Measurements from ENCODE around the gene C5orf63.

C5orf63 gene

GRCh38 chr5:127092690-127093089, 19.4 kb upstream of the C5orf63 start:
- Histone ChIP-seq H3K9ac (ENCODE audit: low read length in 2 of 2) (no peak overlapping the region), H3K4me1 (ENCODE audit: control insufficient read depth, insufficient read depth, low read length) (no peaks in the 10 kb centered on the region), H3K4me3 (ENCODE audit: low read length in 2 of 2) (no peak overlapping the region), H3K9me3 (ENCODE audit: control insufficient read depth in 2 of 2, low read length in 2 of 2) (no peaks in the 10 kb centered on the region), H3K36me3 (ENCODE audit: control insufficient read depth in 2 of 2, insufficient read depth in 2 of 2, low read length in 2 of 2) (no peaks in the 10 kb centered on the region), H3K27me3 (ENCODE audit: control insufficient read depth in 1 of 2, insufficient read depth in 2 of 2, low read length in 2 of 2) (no peaks in the 10 kb centered on the region), H3K27ac (ENCODE audit: low read length) (no peak overlapping the region)

GRCh38 chr5:127089191-127089590, 15.9 kb upstream of the C5orf63 start:
- Histone ChIP-seq H3K4me1 (ENCODE audit: control insufficient read depth, insufficient read depth, low read length) (no peaks in the 10 kb centered on the region), H3K4me3 (ENCODE audit: low read length in 2 of 2) (no peak overlapping the region), H3K9me3 (ENCODE audit: control insufficient read depth in 2 of 2, low read length in 2 of 2) (no peaks in the 10 kb centered on the region), H3K9ac (ENCODE audit: low read length in 2 of 2) (no peak overlapping the region), H3K36me3 (ENCODE audit: control insufficient read depth in 2 of 2, insufficient read depth in 2 of 2, low read length in 2 of 2) (no peaks in the 10 kb centered on the region), H3K27ac (ENCODE audit: low read length) (no peak overlapping the region), H3K27me3 (ENCODE audit: control insufficient read depth in 1 of 2, insufficient read depth in 2 of 2, low read length in 2 of 2) (no peaks in the 10 kb centered on the region)

GRCh38 chr5:127088251-127088650, 14.9 kb upstream of the C5orf63 start:
- Histone ChIP-seq H3K4me1 (ENCODE audit: control insufficient read depth, insufficient read depth, low read length) (no peaks in the 10 kb centered on the region), H3K9me3 (ENCODE audit: control insufficient read depth in 2 of 2, low read length in 2 of 2) (no peaks in the 10 kb centered on the region), H3K4me3 (ENCODE audit: low read length in 2 of 2) (no peak overlapping the region), H3K36me3 (ENCODE audit: control insufficient read depth in 2 of 2, insufficient read depth in 2 of 2, low read length in 2 of 2) (no peaks in the 10 kb centered on the region), H3K27me3 (ENCODE audit: control insufficient read depth in 1 of 2, insufficient read depth in 2 of 2, low read length in 2 of 2) (no peaks in the 10 kb centered on the region), H3K9ac (ENCODE audit: low read length in 2 of 2) (no peak overlapping the region), H3K27ac (ENCODE audit: low read length) (no peak overlapping the region)

DNA sequence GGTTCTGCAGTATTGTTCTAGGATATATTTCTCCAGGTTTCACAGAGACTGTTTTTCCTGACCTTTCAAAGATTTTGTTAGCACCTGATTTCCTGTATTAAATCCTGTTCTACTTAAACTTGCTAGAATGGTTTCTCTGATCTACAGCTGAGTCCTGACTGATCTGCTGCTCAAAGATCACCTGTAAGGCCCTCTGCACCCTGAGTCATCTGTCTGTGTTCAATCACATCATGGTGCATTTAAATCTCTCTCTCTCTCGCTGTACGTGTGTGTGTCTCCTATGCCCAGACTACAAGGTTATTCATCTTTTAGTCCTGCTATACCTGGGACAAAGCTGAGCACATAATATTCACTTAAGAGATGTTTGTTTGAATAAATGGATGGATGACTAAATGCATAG, 13.3 kb upstream of the C5orf63 start:
- no peaks in the 10 kb centered on the region for H3K4me1 ChIP-seq (ENCODE audit: control insufficient read depth, insufficient read depth, low read length)
- H3K36me3 ChIP-seq (ENCODE audit: control insufficient read depth in 2 of 2, insufficient read depth in 2 of 2, low read length in 2 of 2), result no peaks in the 10 kb centered on the region
- H3K9me3 ChIP-seq (ENCODE audit: control insufficient read depth in 2 of 2, low read length in 2 of 2), result no peaks in the 10 kb centered on the region
- no peaks in the 10 kb centered on the region for H3K27me3 ChIP-seq (ENCODE audit: control insufficient read depth in 1 of 2, insufficient read depth in 2 of 2, low read length in 2 of 2)
- H3K9ac ChIP-seq (ENCODE audit: low read length in 2 of 2), result no peak overlapping the region
- no peak overlapping the region for H3K4me3 ChIP-seq (ENCODE audit: low read length in 2 of 2)
- no peak overlapping the region for H3K27ac ChIP-seq (ENCODE audit: low read length)

DNA sequence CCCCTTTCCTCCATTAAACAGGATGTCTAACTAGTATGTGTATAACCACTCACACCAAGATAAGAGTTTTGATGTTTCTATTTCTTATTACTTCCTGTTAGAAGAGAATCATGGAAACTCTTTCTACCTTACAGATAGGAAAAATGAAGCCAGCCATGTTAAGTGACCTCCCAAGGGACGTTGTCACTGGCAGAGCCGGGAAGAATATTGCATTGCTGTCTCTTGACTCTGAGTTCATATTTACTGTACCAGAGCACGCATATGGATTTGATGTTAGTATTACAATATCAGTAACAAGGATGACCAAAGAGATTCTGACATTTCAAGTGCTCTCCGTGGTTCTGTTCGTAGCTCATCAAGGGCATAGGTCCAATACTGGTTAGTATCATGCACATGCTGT, 12.5 kb upstream of the C5orf63 start:
- Histone ChIP-seq H3K4me3 (ENCODE audit: low read length in 2 of 2) (no peak overlapping the region), H3K27ac (ENCODE audit: low read length) (no peak overlapping the region), H3K9me3 (ENCODE audit: control insufficient read depth in 2 of 2, low read length in 2 of 2) (no peaks in the 10 kb centered on the region), H3K27me3 (ENCODE audit: control insufficient read depth in 1 of 2, insufficient read depth in 2 of 2, low read length in 2 of 2) (no peaks in the 10 kb centered on the region), H3K36me3 (ENCODE audit: control insufficient read depth in 2 of 2, insufficient read depth in 2 of 2, low read length in 2 of 2) (no peaks in the 10 kb centered on the region), H3K9ac (ENCODE audit: low read length in 2 of 2) (no peak overlapping the region), H3K4me1 (ENCODE audit: control insufficient read depth, insufficient read depth, low read length) (no peaks in the 10 kb centered on the region)

GRCh38 chr5:127085371-127085770, 12.1 kb upstream of the C5orf63 start:
- H3K4me3 ChIP-seq (ENCODE audit: low read length in 2 of 2), result no peak overlapping the region
- H3K27me3 ChIP-seq (ENCODE audit: control insufficient read depth in 1 of 2, insufficient read depth in 2 of 2, low read length in 2 of 2), result no peaks in the 10 kb centered on the region
- H3K27ac ChIP-seq (ENCODE audit: low read length), result no peak overlapping the region
- no peaks in the 10 kb centered on the region for H3K9me3 ChIP-seq (ENCODE audit: control insufficient read depth in 2 of 2, low read length in 2 of 2)
- no peaks in the 10 kb centered on the region for H3K36me3 ChIP-seq (ENCODE audit: control insufficient read depth in 2 of 2, insufficient read depth in 2 of 2, low read length in 2 of 2)
- no peak overlapping the region for H3K9ac ChIP-seq (ENCODE audit: low read length in 2 of 2)
- H3K4me1 ChIP-seq (ENCODE audit: control insufficient read depth, insufficient read depth, low read length), result no peaks in the 10 kb centered on the region

DNA sequence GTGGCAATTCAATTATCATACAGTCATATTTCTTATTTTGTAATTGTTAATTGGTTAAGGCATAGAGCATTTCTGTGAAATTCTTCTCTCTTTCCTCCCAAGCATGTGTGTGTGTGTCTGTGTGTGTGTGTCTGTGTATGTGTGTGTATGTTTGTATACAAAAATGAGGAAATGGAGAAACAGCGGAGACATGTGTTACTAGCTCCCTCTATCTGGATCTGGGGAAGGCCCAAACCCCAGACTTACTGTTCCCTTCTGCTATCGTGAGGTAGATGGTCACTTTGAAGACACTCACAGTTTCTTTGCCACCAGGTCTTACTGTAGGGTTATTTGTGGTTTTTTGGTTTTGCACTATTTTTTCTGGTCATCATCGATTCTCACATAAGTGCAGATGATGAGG, 11.4 kb upstream of the C5orf63 start:
- Histone ChIP-seq H3K27ac (ENCODE audit: low read length) (no peak overlapping the region), H3K36me3 (ENCODE audit: control insufficient read depth in 2 of 2, insufficient read depth in 2 of 2, low read length in 2 of 2) (no peaks in the 10 kb centered on the region), H3K9me3 (ENCODE audit: control insufficient read depth in 2 of 2, low read length in 2 of 2) (no peaks in the 10 kb centered on the region), H3K27me3 (ENCODE audit: control insufficient read depth in 1 of 2, insufficient read depth in 2 of 2, low read length in 2 of 2) (no peaks in the 10 kb centered on the region), H3K4me3 (ENCODE audit: low read length in 2 of 2) (no peak overlapping the region), H3K4me1 (ENCODE audit: control insufficient read depth, insufficient read depth, low read length) (no peaks in the 10 kb centered on the region), H3K9ac (ENCODE audit: low read length in 2 of 2) (no peak overlapping the region)

DNA sequence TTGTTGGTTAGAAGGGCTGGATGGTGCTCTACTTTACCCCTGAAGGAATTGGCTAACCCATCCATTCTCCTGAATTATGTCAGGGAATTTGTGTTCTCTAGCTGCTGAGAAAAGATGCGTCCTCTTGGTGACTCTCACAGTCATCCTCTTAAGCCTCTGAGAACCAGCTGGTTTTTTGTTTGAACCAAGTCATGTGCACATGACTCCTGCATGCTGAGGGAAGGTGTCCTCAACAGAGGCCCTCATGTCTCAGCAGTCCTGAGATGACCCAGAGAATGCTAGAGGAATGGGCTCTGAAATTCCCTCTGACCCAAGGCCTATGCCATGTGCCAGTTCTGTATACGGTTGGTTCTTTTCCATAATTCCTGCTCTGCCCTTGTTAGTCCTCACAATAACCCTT, 10.4 kb upstream of the C5orf63 start:
- Histone ChIP-seq H3K36me3 (ENCODE audit: control insufficient read depth in 2 of 2, insufficient read depth in 2 of 2, low read length in 2 of 2) (no peaks in the 10 kb centered on the region), H3K27ac (ENCODE audit: low read length) (no peak overlapping the region), H3K27me3 (ENCODE audit: control insufficient read depth in 1 of 2, insufficient read depth in 2 of 2, low read length in 2 of 2) (no peaks in the 10 kb centered on the region), H3K9me3 (ENCODE audit: control insufficient read depth in 2 of 2, low read length in 2 of 2) (no peaks in the 10 kb centered on the region), H3K4me3 (ENCODE audit: low read length in 2 of 2) (no peak overlapping the region), H3K9ac (ENCODE audit: low read length in 2 of 2) (no peak overlapping the region), H3K4me1 (ENCODE audit: control insufficient read depth, insufficient read depth, low read length) (no peaks in the 10 kb centered on the region)

- Histone ChIP-seq H3K4me1 (ENCODE audit: control insufficient read depth, insufficient read depth, low read length) (no peaks in the 10 kb centered on the region), H3K27me3 (ENCODE audit: control insufficient read depth in 1 of 2, insufficient read depth in 2 of 2, low read length in 2 of 2) (no peaks in the 10 kb centered on the region), H3K9me3 (ENCODE audit: control insufficient read depth in 2 of 2, low read length in 2 of 2) (no peaks in the 10 kb centered on the region), H3K27ac (ENCODE audit: low read length) (no peak overlapping the region), H3K9ac (ENCODE audit: low read length in 2 of 2) (no peak overlapping the region), H3K36me3 (ENCODE audit: control insufficient read depth in 2 of 2, insufficient read depth in 2 of 2, low read length in 2 of 2) (no peaks in the 10 kb centered on the region), H3K4me3 (ENCODE audit: low read length in 2 of 2) (no peak overlapping the region)
Observed at GRCh38 chr5:127079994-127080491, 6.7 kb upstream of the C5orf63 start.

- no peaks in the 10 kb centered on the region for H3K27me3 ChIP-seq (ENCODE audit: control insufficient read depth in 1 of 2, insufficient read depth in 2 of 2, low read length in 2 of 2)
- no peaks in the 10 kb centered on the region for H3K4me1 ChIP-seq (ENCODE audit: control insufficient read depth, insufficient read depth, low read length)
- no peak overlapping the region for H3K4me3 ChIP-seq (ENCODE audit: low read length in 2 of 2)
- H3K9ac ChIP-seq (ENCODE audit: low read length in 2 of 2), result no peak overlapping the region
- no peaks in the 10 kb centered on the region for H3K36me3 ChIP-seq (ENCODE audit: control insufficient read depth in 2 of 2, insufficient read depth in 2 of 2, low read length in 2 of 2)
- H3K27ac ChIP-seq (ENCODE audit: low read length), result no peak overlapping the region
- H3K9me3 ChIP-seq (ENCODE audit: control insufficient read depth in 2 of 2, low read length in 2 of 2), result no peaks in the 10 kb centered on the region
Observed at GRCh38 chr5:127077366-127077765, 4.1 kb upstream of the C5orf63 start.

GRCh38 chr5:127076315-127077129, 3.2 kb upstream of the C5orf63 start:
- no peak overlapping the region for H3K27ac ChIP-seq (ENCODE audit: low read length)

More at GRCh38 chr5:127076315-127077129, 3.2 kb upstream of the C5orf63 start:
- H3K4me1 ChIP-seq (ENCODE audit: control insufficient read depth, insufficient read depth, low read length), result no peaks in the 10 kb centered on the region
- no peaks in the 10 kb centered on the region for H3K36me3 ChIP-seq (ENCODE audit: control insufficient read depth in 2 of 2, insufficient read depth in 2 of 2, low read length in 2 of 2)
- H3K27me3 ChIP-seq (ENCODE audit: control insufficient read depth in 1 of 2, insufficient read depth in 2 of 2, low read length in 2 of 2), result no peaks in the 10 kb centered on the region
- no peaks in the 10 kb centered on the region for H3K9me3 ChIP-seq (ENCODE audit: control insufficient read depth in 2 of 2, low read length in 2 of 2)
- no peak overlapping the region for H3K9ac ChIP-seq (ENCODE audit: low read length in 2 of 2)
- no peak overlapping the region for H3K4me3 ChIP-seq (ENCODE audit: low read length in 2 of 2)

Data from stomach smooth muscle (tissue), 2 donors.